Endothelial cell of umbilical vein (primary cell): ENCODE measurements around the gene ABCC11. TPM values are rescaled to one million over a fixed set of nuclear protein-coding genes. Genes with fewer than 3 reads are reported as not detected.

ENCODE experiments used
- BruUV-seq: library from RNA; stranded (reverse); fragments of 400-500 nt; replicated peaks from 2 replicates; lab custom pipeline; 2021; lab: Mats Ljungman, UMichigan
- CTCF ChIA-PET: fragments of 300-600, 350-600 bp; sonication (Branson Sonifier 250); formaldehyde crosslinking; loops from one replicate; lab custom pipeline; 2021; ENCODE audit warnings: antibody characterized with exemption, inconsistent platforms; lab: Charles Lee
- POLR2A ChIA-PET: fragments of 300-600, 350-600 bp; sonication (Branson Sonifier 250); formaldehyde crosslinking; loops from one replicate; lab custom pipeline; 2021; ENCODE audit warnings: antibody characterized with exemption, inconsistent platforms; lab: Charles Lee
- DNase-seq: peaks from one replicate; pipeline ENCODE4 v3.0.0-alpha.2; 2011; ENCODE audit warnings: low read depth, low spot score
- FAIRE-seq: peaks from 2 replicates; lab custom pipeline; 2011; peaks lifted over from hg19 to GRCh38; lab: Jason Lieb, UNC
- H2AFZ ChIP-seq: 2 replicates; pipeline ENCODE4 v1.6.0; 2012; ENCODE audit warnings: low read depth, low read length, control low read depth, inconsistent platforms
- H3K27ac ChIP-seq: 2 replicates; pipeline ENCODE4 v1.5.1; 2011; ENCODE audit warnings: low read depth, mild to moderate bottlenecking, control low read depth, low read length, moderate library complexity; ENCODE audit not compliant: insufficient read depth
- H3K27me3 ChIP-seq, 2 experiments: 2 replicates each; pipeline versions ENCODE4 v1.6.0 to v1.6.1; 2011; ENCODE audit warnings: low read length in 2 of 2, mixed read lengths in 1 of 2; ENCODE audit not compliant: control insufficient read depth in 2 of 2, insufficient read depth in 2 of 2
- H3K36me3 ChIP-seq, 2 experiments: 2 replicates in 1 of 2; 3 replicates in 1 of 2; pipeline ENCODE4 v1.5.1; 2011; ENCODE audit warnings: low read length in 2 of 2, mild to moderate bottlenecking in 1 of 2, moderate library complexity in 1 of 2; ENCODE audit not compliant: control insufficient read depth in 2 of 2, insufficient read depth in 2 of 2; ENCODE audit errors: extremely low read depth in 1 of 2
- H3K4me1 ChIP-seq: 3 replicates; pipeline ENCODE4 v1.5.1; 2011; ENCODE audit warnings: mild to moderate bottlenecking, low read length; ENCODE audit not compliant: control insufficient read depth, insufficient read depth; ENCODE audit errors: extremely low read depth
- H3K4me2 ChIP-seq: 2 replicates; pipeline ENCODE4 v1.6.1; 2011; ENCODE audit warnings: low read length, control low read depth, mixed read lengths; ENCODE audit not compliant: insufficient read depth
- H3K4me3 ChIP-seq, 3 experiments: fragments of 200-600 bp in 1 of 3; sonication (generic), shearing (Covaris generic) in 1 of 3; replicated peaks in 1 of 3; 2 replicates each; pipeline ENCODE4 v1.5.1; 2011 to 2016; ENCODE audit warnings: control low read depth in 3 of 3, low read length in 3 of 3, mild to moderate bottlenecking in 2 of 3, inconsistent platforms in 1 of 3, low read depth in 1 of 3, moderate library complexity in 1 of 3; ENCODE audit not compliant: insufficient read depth in 1 of 3
- H3K79me2 ChIP-seq: 2 replicates; pipeline ENCODE4 v1.6.0; 2012; ENCODE audit warnings: low read length, inconsistent platforms; ENCODE audit not compliant: control insufficient read depth, insufficient read depth
- H3K9ac ChIP-seq: replicated peaks from 2 replicates; pipeline ENCODE3; 2011; ENCODE audit warnings: low read length, control low read depth; ENCODE audit not compliant: insufficient read depth; ENCODE audit errors: extremely low read depth
- H3K9me1 ChIP-seq: replicated peaks from 3 replicates; pipeline ENCODE4 v1.6.0; 2011; ENCODE audit warnings: mild to moderate bottlenecking, low read length; ENCODE audit not compliant: control insufficient read depth, insufficient read depth; ENCODE audit errors: extremely low read depth
- H3K9me3 ChIP-seq: replicated peaks from 2 replicates; pipeline ENCODE4 v1.5.1; 2012; ENCODE audit warnings: low read length, inconsistent platforms; ENCODE audit not compliant: control insufficient read depth, insufficient read depth
- H4K20me1 ChIP-seq: replicated peaks from 2 replicates; pipeline ENCODE3; 2011; ENCODE audit warnings: mild to moderate bottlenecking, low read length; ENCODE audit not compliant: control insufficient read depth, insufficient read depth; ENCODE audit errors: extremely low read depth
- EZH2 ChIP-seq: IDR thresholded peaks from 2 replicates; pipeline ENCODE4 v1.6.1; 2012; ENCODE audit warnings: borderline replicate concordance, low read depth, mild to moderate bottlenecking, moderate library complexity, low read length, inconsistent platforms; ENCODE audit not compliant: severe bottlenecking
- FOS ChIP-seq: IDR thresholded peaks from 2 replicates; pipeline ENCODE4 v1.6.1; 2011; ENCODE audit warnings: mild to moderate bottlenecking, low read length, moderate library complexity, borderline replicate concordance; ENCODE audit not compliant: insufficient read depth
- GATA2 ChIP-seq: IDR thresholded peaks from 2 replicates; pipeline ENCODE4 v1.7.0; 2011; ENCODE audit warnings: low read depth, mild to moderate bottlenecking, moderate library complexity, mixed read lengths, low read length; ENCODE audit not compliant: insufficient read length, insufficient read depth
- JUN ChIP-seq: IDR thresholded peaks from 2 replicates; pipeline ENCODE4 v1.6.1; 2011; ENCODE audit warnings: borderline replicate concordance, low read depth; ENCODE audit not compliant: insufficient read length, insufficient read depth
- MYC ChIP-seq: IDR thresholded peaks from one replicate; pipeline ENCODE4 v1.6.1; 2011; ENCODE audit warnings: mild to moderate bottlenecking, low read depth, low read length
- POLR2A ChIP-seq: IDR thresholded peaks from 2 replicates; pipeline ENCODE4 v1.6.1; 2012; ENCODE audit warnings: low read depth, mild to moderate bottlenecking, control low read depth, low read length
- POLR2AphosphoS5 ChIP-seq: IDR thresholded peaks from 2 replicates; pipeline ENCODE4 v1.6.1; 2012; ENCODE audit warnings: low read depth, mild to moderate bottlenecking, control low read depth, low read length, moderate library complexity; ENCODE audit not compliant: insufficient read depth
- dilution Hi-C: fragments of 300-500 bp; cut with MboI; formaldehyde crosslinking; loops from one replicate; pipeline ENCODE4 v1.15.0; 2019; ENCODE audit warnings: low sequenced_read_pairs; ENCODE audit not compliant: extremely low pct_ligation_motif_present
- intact Hi-C: fragments of 100-400 bp; cut with micrococcal nuclease; formaldehyde crosslinking; loops from one replicate; pipeline ENCODE4 v1.10.0; 2022
- polyA plus RNA-seq, 4 experiments: library from polyadenylated mRNA; depleted of rRNA in 3 of 4; stranded (reverse) in 3 of 4; unstranded in 1 of 4; fragments of >200 nt; gene quantifications; 2 replicates each; pipeline versions ENCODE4 v1.2.1 to v1.2.3, GENCODE V29; 2011 to 2012; ENCODE audit warnings: missing spikeins in 1 of 4
- total RNA-seq: library from RNA; stranded (reverse); gene quantifications from 2 replicates; pipeline ENCODE4 v1.2.3, GENCODE V29; 2021
- TF ChIP-seq, protein P1 (sequence below): IDR thresholded peaks from 2 replicates; pipeline ENCODE4 v1.6.1; 2011; ENCODE audit not compliant: insufficient read depth, insufficient read length
- TF ChIP-seq, protein P2 (sequence below), 2 donors: IDR thresholded peaks; 1 replicate in 1 of 2; 2 replicates in 1 of 2; pipeline ENCODE4 v1.5.1; 2011; ENCODE audit warnings: low read length in 2 of 2, mild to moderate bottlenecking in 2 of 2, moderate library complexity in 2 of 2, control low read depth in 1 of 2, inconsistent platforms in 1 of 2, low read depth in 1 of 2; ENCODE audit not compliant: insufficient read depth in 1 of 2; ENCODE audit errors: extremely low read depth in 1 of 2

Gene ABCC11
- total and polyA plus RNA-seq, 2 donors (not counting 3 experiments of a cell fraction or from before 2014, with no cell fraction given): 0.08 TPM; not detected in 1

DNA sequence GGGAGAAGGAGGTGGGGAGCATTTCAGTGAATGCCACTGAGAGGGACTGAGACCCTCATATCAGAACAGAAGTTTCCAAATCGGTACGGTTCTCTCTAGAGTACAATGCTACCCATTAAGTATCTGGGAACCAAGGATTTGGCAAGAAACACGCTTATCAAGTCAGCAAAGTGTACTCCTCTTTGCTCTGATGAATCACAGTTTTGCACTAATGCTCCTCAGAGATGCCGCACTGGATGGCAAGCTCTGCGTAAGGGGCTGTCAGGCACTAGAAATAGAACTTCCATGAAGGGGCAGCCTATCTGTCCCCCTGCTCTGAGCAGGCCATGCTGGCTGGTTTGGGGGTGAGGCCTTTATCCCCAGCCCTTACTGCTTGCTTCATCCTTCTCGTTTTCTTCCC is 86.8 kb downstream of the ABCC11 start:
- Histone ChIP-seq H2AFZ (no peak overlapping the region), H3K9ac (no peak overlapping the region), H3K4me1 (peaks cover 2% of the 10 kb centered on the region), H3K9me3 (no peaks in the 10 kb centered on the region), H3K79me2 (no peaks in the 10 kb centered on the region), H3K4me3 (no peak overlapping the region), H3K9me1 (no peaks in the 10 kb centered on the region), H3K27ac (no peak overlapping the region), H3K36me3 (no peaks in the 10 kb centered on the region), H4K20me1 (no peaks in the 10 kb centered on the region), H3K27me3 (no peaks in the 10 kb centered on the region), H3K4me2 (no peak overlapping the region)
- dilution Hi-C loops (no loop called here), intact Hi-C loops (loop anchor here (10.0 kb wide), 2 partner anchors 1186 to 1536 kb away; partner anchors contain the start of genes DNAJA2 and SHCBP1)
- CTCF ChIA-PET: interaction anchor here (2.9 to 8.7 kb wide), 3 partner anchors 1018 to 1123 kb away, joined by 16 to 91 read pairs (median 21); partner anchors contain the start of gene NETO2
- no peak for TF ChIP-seq FOS
- TF ChIP-seq, protein P1, sequence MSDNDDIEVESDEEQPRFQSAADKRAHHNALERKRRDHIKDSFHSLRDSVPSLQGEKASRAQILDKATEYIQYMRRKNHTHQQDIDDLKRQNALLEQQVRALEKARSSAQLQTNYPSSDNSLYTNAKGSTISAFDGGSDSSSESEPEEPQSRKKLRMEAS: no peak
- TF ChIP-seq GATA2: no peak
- TF ChIP-seq MYC: no peak
- no peak for TF ChIP-seq EZH2
- TF ChIP-seq, protein P2, sequence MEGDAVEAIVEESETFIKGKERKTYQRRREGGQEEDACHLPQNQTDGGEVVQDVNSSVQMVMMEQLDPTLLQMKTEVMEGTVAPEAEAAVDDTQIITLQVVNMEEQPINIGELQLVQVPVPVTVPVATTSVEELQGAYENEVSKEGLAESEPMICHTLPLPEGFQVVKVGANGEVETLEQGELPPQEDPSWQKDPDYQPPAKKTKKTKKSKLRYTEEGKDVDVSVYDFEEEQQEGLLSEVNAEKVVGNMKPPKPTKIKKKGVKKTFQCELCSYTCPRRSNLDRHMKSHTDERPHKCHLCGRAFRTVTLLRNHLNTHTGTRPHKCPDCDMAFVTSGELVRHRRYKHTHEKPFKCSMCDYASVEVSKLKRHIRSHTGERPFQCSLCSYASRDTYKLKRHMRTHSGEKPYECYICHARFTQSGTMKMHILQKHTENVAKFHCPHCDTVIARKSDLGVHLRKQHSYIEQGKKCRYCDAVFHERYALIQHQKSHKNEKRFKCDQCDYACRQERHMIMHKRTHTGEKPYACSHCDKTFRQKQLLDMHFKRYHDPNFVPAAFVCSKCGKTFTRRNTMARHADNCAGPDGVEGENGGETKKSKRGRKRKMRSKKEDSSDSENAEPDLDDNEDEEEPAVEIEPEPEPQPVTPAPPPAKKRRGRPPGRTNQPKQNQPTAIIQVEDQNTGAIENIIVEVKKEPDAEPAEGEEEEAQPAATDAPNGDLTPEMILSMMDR (IDR thresholded peaks at IDR 0.05; ENCODE audit: extremely low read depth in 1 of 2, insufficient read depth in 1 of 2, low read depth in 1 of 2, low read length in 2 of 2): no peak
- no peak for TF ChIP-seq POLR2A
- TF ChIP-seq JUN: no peak
- TF ChIP-seq POLR2AphosphoS5: no peak
- DNase-seq (no peak), FAIRE-seq (no peak)
- POLR2A ChIA-PET: no interaction called here
- BruUV-seq: no TSS peak
